GM19328 (cell line): ENCODE data around the gene SLIT3.

ENCODE experiments used
- ATAC-seq: cut with Tn5 transposase; IDR thresholded peaks from one replicate; pipeline ENCODE4 v1.9.1; 2021; ENCODE audit warnings: mild to moderate bottlenecking, moderate library complexity; ENCODE audit not compliant: unreplicated experiment

SLIT3 gene

GRCh38 chr5:168899673-168900072, 401.3 kb downstream of the SLIT3 start:
- no peak for ATAC-seq

- no peak for ATAC-seq
These were observed 401.7 kb downstream of the SLIT3 start for GRCh38 chr5:168899264-168899663.

- no peak for ATAC-seq
These were observed 402.6 kb downstream of the SLIT3 start for GRCh38 chr5:168898247-168898911.

GRCh38 chr5:168897387-168898122, 403.4 kb downstream of the SLIT3 start:
- ATAC-seq: no peak

- ATAC-seq: no peak
These were observed 405.5 kb downstream of the SLIT3 start for GRCh38 chr5:168895295-168896071.

GRCh38 chr5:168893283-168893682, 407.7 kb downstream of the SLIT3 start:
- no peak for ATAC-seq

GRCh38 chr5:168892618-168893186, 408.2 kb downstream of the SLIT3 start:
- ATAC-seq: no peak

GRCh38 chr5:168890816-168891812, 409.8 kb downstream of the SLIT3 start:
- no peak for ATAC-seq

GRCh38 chr5:168889039-168889438, 411.9 kb downstream of the SLIT3 start:
- ATAC-seq: no peak

GRCh38 chr5:168887931-168888330, 413.0 kb downstream of the SLIT3 start:
- ATAC-seq: no peak

- no peak for ATAC-seq
These were observed 414.8 kb downstream of the SLIT3 start for GRCh38 chr5:168886157-168886556.

GRCh38 chr5:168885324-168886120, 415.4 kb downstream of the SLIT3 start:
- ATAC-seq: no peak

- ATAC-seq: no peak
These were observed 416.9 kb downstream of the SLIT3 start for GRCh38 chr5:168883991-168884390.

- no peak for ATAC-seq
These were observed 417.6 kb downstream of the SLIT3 start for GRCh38 chr5:168883281-168883741.

- ATAC-seq: no peak
These were observed 418.7 kb downstream of the SLIT3 start for GRCh38 chr5:168882283-168882682.

- no peak for ATAC-seq
These were observed 419.4 kb downstream of the SLIT3 start for GRCh38 chr5:168881427-168882149.

GRCh38 chr5:168879929-168880328, 421.0 kb downstream of the SLIT3 start:
- peak; percentile 87 for ATAC-seq

- ATAC-seq: no peak
These were observed 421.6 kb downstream of the SLIT3 start for GRCh38 chr5:168879331-168879730.
